ENCODE results near the gene PTPRG. TPM values are rescaled to one million over a fixed set of nuclear protein-coding genes. Genes with fewer than 3 reads are reported as not detected.
A peak's percentile ranks its signal among the peaks of the same experiment; 100 is the strongest.

Gene PTPRG
- total and polyA plus RNA-seq, 2 experiments from 2014 or later: 11.5 to 39.6 TPM

GRCh38 chr3:61608711-61609110, 47.3 kb downstream of the PTPRG start:
- no peak for DNase-seq
- Histone ChIP-seq H3K27me3 (replicated peaks; ENCODE audit: insufficient read depth) (no peaks in the 10 kb centered on the region), H3K4me3 (no peak overlapping the region), H3K9ac (no peak overlapping the region), H2AFZ (no peak overlapping the region), H3K79me2 (ENCODE audit: insufficient read depth) (peaks cover 47% of the 10 kb centered on the region), H3K9me3 (ENCODE audit: low read depth) (no peaks in the 10 kb centered on the region), H3K4me1 (ENCODE audit: insufficient read depth) (peaks cover 16% of the 10 kb centered on the region), H4K20me1 (ENCODE audit: insufficient read depth) (no peaks in the 10 kb centered on the region), H3F3A (ENCODE audit: insufficient read depth) (no peaks in the 10 kb centered on the region), H3K36me3 (ENCODE audit: low read depth) (no peaks in the 10 kb centered on the region), H3K4me2 (ENCODE audit: unreplicated experiment) (no peak overlapping the region), H3K27ac (no peak overlapping the region), H3K9me2 (ENCODE audit: insufficient read depth) (no peaks in the 10 kb centered on the region)
- in situ Hi-C loops (cut with MboI): no loop called here
- TF ChIP-seq EZH2phosphoT487 (IDR thresholded peaks at IDR 0.05; ENCODE audit: insufficient read depth, low read depth) (no peak), EZH2 (IDR thresholded peaks at IDR 0.05; ENCODE audit: insufficient read depth, poor library complexity, severe bottlenecking) (no peak)
- 93 to 97% methylated on average over 5 of the region's 5 CpGs for WGBS, 2 experiments (ENCODE audit: low coverage in 1 of 2, low lambda C conversion rate in 2 of 2, missing lambda C conversion rate in 2 of 2)

- Histone ChIP-seq H3K79me2 (ENCODE audit: insufficient read depth) (peaks cover 47% of the 10 kb centered on the region), H3K4me3 (no peak overlapping the region), H3K4me2 (ENCODE audit: unreplicated experiment) (no peak overlapping the region), H3K9me2 (ENCODE audit: insufficient read depth) (no peaks in the 10 kb centered on the region), H3K4me1 (ENCODE audit: insufficient read depth) (peaks cover 16% of the 10 kb centered on the region), H3K27ac (no peak overlapping the region), H4K20me1 (ENCODE audit: insufficient read depth) (no peaks in the 10 kb centered on the region), H3K27me3 (replicated peaks; ENCODE audit: insufficient read depth) (no peaks in the 10 kb centered on the region), H2AFZ (no peak overlapping the region), H3F3A (ENCODE audit: insufficient read depth) (no peaks in the 10 kb centered on the region), H3K9me3 (ENCODE audit: low read depth) (no peaks in the 10 kb centered on the region), H3K9ac (no peak overlapping the region), H3K36me3 (ENCODE audit: low read depth) (no peaks in the 10 kb centered on the region)
- in situ Hi-C loops (cut with MboI): no loop called here
- 94 to 100% methylated on average over 3 of the region's 3 CpGs for WGBS, 2 experiments (ENCODE audit: low coverage in 1 of 2, low lambda C conversion rate in 2 of 2, missing lambda C conversion rate in 2 of 2)
- DNase-seq: no peak
- TF ChIP-seq EZH2 (IDR thresholded peaks at IDR 0.05; ENCODE audit: insufficient read depth, poor library complexity, severe bottlenecking) (no peak), EZH2phosphoT487 (IDR thresholded peaks at IDR 0.05; ENCODE audit: insufficient read depth, low read depth) (no peak)
Measured at GRCh38 chr3:61610316-61610715, 48.9 kb downstream of the PTPRG start.

GRCh38 chr3:61612211-61613194, 51.1 kb downstream of the PTPRG start:
- Histone ChIP-seq H3K9ac (no peak overlapping the region), H3K4me3 (no peak overlapping the region), H3K4me1 (ENCODE audit: insufficient read depth) (peaks cover 23% of the 10 kb centered on the region), H3K27ac (no peak overlapping the region; the same call in 1 of the 2 replicates), H2AFZ (no peak overlapping the region), H4K20me1 (ENCODE audit: insufficient read depth) (no peaks in the 10 kb centered on the region), H3K4me2 (ENCODE audit: unreplicated experiment) (no peak overlapping the region), H3K79me2 (ENCODE audit: insufficient read depth) (peaks cover 49% of the 10 kb centered on the region), H3K36me3 (ENCODE audit: low read depth) (no peaks in the 10 kb centered on the region), H3F3A (ENCODE audit: insufficient read depth) (no peaks in the 10 kb centered on the region), H3K9me2 (ENCODE audit: insufficient read depth) (no peaks in the 10 kb centered on the region), H3K9me3 (ENCODE audit: low read depth) (no peaks in the 10 kb centered on the region), H3K27me3 (replicated peaks; ENCODE audit: insufficient read depth) (no peaks in the 10 kb centered on the region)
- TF ChIP-seq EZH2phosphoT487 (IDR thresholded peaks at IDR 0.05; ENCODE audit: insufficient read depth, low read depth) (no peak), EZH2 (IDR thresholded peaks at IDR 0.05; ENCODE audit: insufficient read depth, poor library complexity, severe bottlenecking) (no peak)
- 72 to 74% methylated on average over 13 of the region's 13 CpGs for WGBS, 2 experiments (ENCODE audit: low coverage in 1 of 2, low lambda C conversion rate in 2 of 2, missing lambda C conversion rate in 2 of 2)
- DNase-seq: peak; percentile 24
- in situ Hi-C loops (cut with MboI): no loop called here

- Histone ChIP-seq H3F3A (ENCODE audit: insufficient read depth) (0 out of 2 replicates have a peak, but pooled peaks cover 3% of the 10 kb centered on the region), H3K9ac (no peak overlapping the region), H3K9me2 (ENCODE audit: insufficient read depth) (no peaks in the 10 kb centered on the region), H3K27me3 (replicated peaks; ENCODE audit: insufficient read depth) (no peaks in the 10 kb centered on the region), H2AFZ (no peak overlapping the region), H3K4me1 (ENCODE audit: insufficient read depth) (peaks cover 26% of the 10 kb centered on the region), H3K4me3 (no peak overlapping the region), H3K79me2 (ENCODE audit: insufficient read depth) (peaks cover 50% of the 10 kb centered on the region), H3K36me3 (ENCODE audit: low read depth) (no peaks in the 10 kb centered on the region), H3K9me3 (ENCODE audit: low read depth) (no peaks in the 10 kb centered on the region), H4K20me1 (ENCODE audit: insufficient read depth) (no peaks in the 10 kb centered on the region), H3K4me2 (ENCODE audit: unreplicated experiment) (no peak overlapping the region), H3K27ac (0 out of 2 replicates have a peak overlapping the region, but pooled peaks have one; percentile 3)
- WGBS, 2 experiments (ENCODE audit: low coverage in 1 of 2, low lambda C conversion rate in 2 of 2, missing lambda C conversion rate in 2 of 2): 96 to 100% methylated on average over 1 of the region's 1 CpG
- no peak for TF ChIP-seq EZH2phosphoT487 (IDR thresholded peaks at IDR 0.05; ENCODE audit: insufficient read depth, low read depth)
- no peak for TF ChIP-seq EZH2 (IDR thresholded peaks at IDR 0.05; ENCODE audit: insufficient read depth, poor library complexity, severe bottlenecking)
- no peak for DNase-seq
- in situ Hi-C loops (cut with MboI): no loop called here
Measured at GRCh38 chr3:61613666-61614065, 52.3 kb downstream of the PTPRG start.

Measured in GM23248 (cell line).